ENCODE results near the gene ARHGAP1. TPM values are rescaled to one million over a fixed set of nuclear protein-coding genes. Genes with fewer than 3 reads are reported as not detected.

The ARHGAP1 gene
- 65.2 TPM for total RNA-seq
- long read RNA-seq, partial matches to known transcripts, result 0 of 34 reads
- long read RNA-seq, other reads (novel, unspliced or antisense), result 34 of 34 reads

GRCh38 chr11:46700241-46701077, at the start of gene ARHGAP1, which contains the start of gene ZNF408:
Gene ARHGAP1 (minus strand): TSS chr11:46700619. CDS start chr11:46696107, 4,512 bp downstream.
Gene ZNF408 (plus strand): TSS chr11:46701031. CDS start chr11:46701048, 17 bp downstream.
- ATAC-seq (peak; percentile 89), DNase-seq (peak; percentile 99)
- intact Hi-C loops (cut with micrococcal nuclease), result no loop called here

GRCh38 chr11:46747150-46747549, 46.7 kb upstream of the ARHGAP1 start:
- intact Hi-C loops (cut with micrococcal nuclease), result no loop called here
- ATAC-seq, result no peak
- no peak for DNase-seq

GRCh38 chr11:46745995-46746394, 45.6 kb upstream of the ARHGAP1 start:
- intact Hi-C loops (cut with micrococcal nuclease), result no loop called here
- DNase-seq (no peak), ATAC-seq (no peak)

- intact Hi-C loops (cut with micrococcal nuclease), result no loop called here
- DNase-seq (no peak), ATAC-seq (no peak)
Observed at GRCh38 chr11:46745328-46745727, 44.9 kb upstream of the ARHGAP1 start.

GRCh38 chr11:46743693-46744339, 43.4 kb upstream of the ARHGAP1 start:
- no peak for DNase-seq
- intact Hi-C loops (cut with micrococcal nuclease), result no loop called here
- ATAC-seq, result no peak

- no peak for DNase-seq
- intact Hi-C loops (cut with micrococcal nuclease), result no loop called here
- ATAC-seq, result no peak
Observed at GRCh38 chr11:46743043-46743442, 42.6 kb upstream of the ARHGAP1 start.

GRCh38 chr11:46741600-46742484, 41.4 kb upstream of the ARHGAP1 start:
- intact Hi-C loops (cut with micrococcal nuclease), result no loop called here
- ATAC-seq (no peak), DNase-seq (no peak)

GRCh38 chr11:46738887-46739286, 38.5 kb upstream of the ARHGAP1 start:
- DNase-seq (no peak), ATAC-seq (no peak)
- intact Hi-C loops (cut with micrococcal nuclease), result no loop called here

GRCh38 chr11:46737699-46738098, 37.3 kb upstream of the ARHGAP1 start:
- ATAC-seq, result no peak
- intact Hi-C loops (cut with micrococcal nuclease), result no loop called here
- DNase-seq, result no peak

GRCh38 chr11:46736615-46737014, 36.2 kb upstream of the ARHGAP1 start:
- ATAC-seq, result no peak
- no peak for DNase-seq
- intact Hi-C loops (cut with micrococcal nuclease), result no loop called here

GRCh38 chr11:46736146-46736545, 35.7 kb upstream of the ARHGAP1 start:
- intact Hi-C loops (cut with micrococcal nuclease), result no loop called here
- DNase-seq, result no peak

GRCh38 chr11:46733234-46733633, 32.8 kb upstream of the ARHGAP1 start:
- ATAC-seq, result no peak

More at GRCh38 chr11:46736146-46736545, 35.7 kb upstream of the ARHGAP1 start:
- no peak for ATAC-seq

GRCh38 chr11:46731545-46731944, 31.1 kb upstream of the ARHGAP1 start:
- intact Hi-C loops (cut with micrococcal nuclease), result no loop called here
- ATAC-seq (no peak), DNase-seq (no peak)

More at GRCh38 chr11:46733234-46733633, 32.8 kb upstream of the ARHGAP1 start:
- no peak for DNase-seq
- intact Hi-C loops (cut with micrococcal nuclease), result no loop called here

- intact Hi-C loops (cut with micrococcal nuclease), result no loop called here
- DNase-seq (no peak), ATAC-seq (no peak)
Observed at GRCh38 chr11:46729110-46730027, 28.9 kb upstream of the ARHGAP1 start.

GRCh38 chr11:46728659-46729040, 28.2 kb upstream of the ARHGAP1 start:
- intact Hi-C loops (cut with micrococcal nuclease), result no loop called here
- no peak for ATAC-seq
- DNase-seq, result no peak

GRCh38 chr11:46727952-46728658, 27.7 kb upstream of the ARHGAP1 start:
- DNase-seq (no peak), ATAC-seq (no peak)
- intact Hi-C loops (cut with micrococcal nuclease), result no loop called here

- DNase-seq, result no peak
- ATAC-seq, result no peak
Observed at GRCh38 chr11:46726206-46726862, 25.9 kb upstream of the ARHGAP1 start.

More at GRCh38 chr11:46726206-46726862, 25.9 kb upstream of the ARHGAP1 start:
- intact Hi-C loops (cut with micrococcal nuclease), result no loop called here

Measured in left ventricle myocardium superior (tissue), 1 donor.